Progenitor cell of endocrine pancreas (in vitro differentiated cells): Measurements from ENCODE around the gene RARRES1. TPM values are rescaled to one million over a fixed set of nuclear protein-coding genes. Genes with fewer than 3 reads are reported as not detected.

Experiments used
- DNase-seq: peaks from one replicate; pipeline ENCODE4 v3.0.0; 2021; ENCODE audit warnings: low spot score; ENCODE audit not compliant: unreplicated experiment
- H3K27ac Mint-ChIP-seq: 2 replicates; pipeline ENCODE4 v1.8.0; 2021; ENCODE audit warnings: mild to moderate bottlenecking, moderate library complexity, mixed read lengths
- H3K27me3 Mint-ChIP-seq: 2 replicates; pipeline ENCODE4 v1.8.0; 2021; ENCODE audit warnings: mixed read lengths
- H3K36me3 Mint-ChIP-seq: 2 replicates; pipeline ENCODE4 v1.8.0; 2022; ENCODE audit warnings: mixed read lengths; ENCODE audit not compliant: insufficient read depth
- H3K4me1 Mint-ChIP-seq: 2 replicates; pipeline ENCODE4 v1.8.0; 2021; ENCODE audit warnings: low read depth, mixed read lengths
- H3K4me3 Mint-ChIP-seq: 2 replicates; pipeline ENCODE4 v1.8.0; 2021; ENCODE audit warnings: low read depth, mild to moderate bottlenecking, moderate library complexity, mixed read lengths
- H3K9me3 Mint-ChIP-seq: 2 replicates; pipeline ENCODE4 v1.8.0; 2021; ENCODE audit warnings: low read depth, mixed read lengths
- total RNA-seq: library from RNA; stranded (reverse); gene quantifications from 2 replicates; pipeline ENCODE4 v1.2.1, GENCODE V29; 2021
- TF ChIP-seq, protein P1 (sequence below): fragments of 200-600 bp; sonication (generic); IDR thresholded peaks from one replicate; pipeline ENCODE4 v1.5.0; 2021; ENCODE audit warnings: antibody characterized with exemption, mild to moderate bottlenecking; ENCODE audit not compliant: unreplicated experiment

Gene RARRES1
- total RNA-seq, 1 donor from 2014 or later, result 3.3 TPM

DNA sequence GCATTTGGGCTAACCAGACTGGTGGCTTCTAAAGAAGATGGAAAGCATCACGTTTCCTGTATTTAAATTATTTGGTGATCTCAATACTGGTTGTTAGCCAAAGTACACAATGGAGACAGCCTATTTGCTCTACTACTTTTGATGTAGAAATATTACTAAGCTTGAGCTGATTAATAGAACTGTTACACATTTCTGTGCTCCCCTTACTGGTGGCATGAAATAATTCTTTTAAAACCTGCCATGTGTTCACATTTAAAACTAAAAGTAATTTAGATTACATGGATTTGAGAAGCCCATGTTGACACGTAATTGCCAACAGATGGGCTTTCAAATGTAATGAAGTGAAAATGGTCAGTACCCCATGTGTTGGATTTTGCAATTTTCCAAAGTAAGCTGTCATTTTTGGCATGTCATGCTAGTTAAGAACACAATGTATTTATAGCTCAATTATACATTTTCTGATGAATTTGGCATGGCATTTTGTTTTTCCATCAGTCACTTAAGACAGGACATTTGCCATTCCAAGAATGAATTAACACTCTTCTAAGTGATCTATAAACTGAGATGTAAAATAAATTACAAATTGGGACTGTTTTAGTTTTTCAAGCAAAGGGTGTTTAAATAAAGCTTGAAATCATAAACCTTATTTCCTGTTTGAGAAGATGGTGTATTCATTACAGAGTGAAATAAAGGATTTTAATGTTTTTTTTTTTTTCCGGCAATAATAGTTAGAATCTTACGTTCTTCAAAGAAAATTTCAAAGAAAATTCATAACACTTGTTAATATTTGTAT, 10.8 kb upstream of the RARRES1 start:
- TF ChIP-seq, protein P1, sequence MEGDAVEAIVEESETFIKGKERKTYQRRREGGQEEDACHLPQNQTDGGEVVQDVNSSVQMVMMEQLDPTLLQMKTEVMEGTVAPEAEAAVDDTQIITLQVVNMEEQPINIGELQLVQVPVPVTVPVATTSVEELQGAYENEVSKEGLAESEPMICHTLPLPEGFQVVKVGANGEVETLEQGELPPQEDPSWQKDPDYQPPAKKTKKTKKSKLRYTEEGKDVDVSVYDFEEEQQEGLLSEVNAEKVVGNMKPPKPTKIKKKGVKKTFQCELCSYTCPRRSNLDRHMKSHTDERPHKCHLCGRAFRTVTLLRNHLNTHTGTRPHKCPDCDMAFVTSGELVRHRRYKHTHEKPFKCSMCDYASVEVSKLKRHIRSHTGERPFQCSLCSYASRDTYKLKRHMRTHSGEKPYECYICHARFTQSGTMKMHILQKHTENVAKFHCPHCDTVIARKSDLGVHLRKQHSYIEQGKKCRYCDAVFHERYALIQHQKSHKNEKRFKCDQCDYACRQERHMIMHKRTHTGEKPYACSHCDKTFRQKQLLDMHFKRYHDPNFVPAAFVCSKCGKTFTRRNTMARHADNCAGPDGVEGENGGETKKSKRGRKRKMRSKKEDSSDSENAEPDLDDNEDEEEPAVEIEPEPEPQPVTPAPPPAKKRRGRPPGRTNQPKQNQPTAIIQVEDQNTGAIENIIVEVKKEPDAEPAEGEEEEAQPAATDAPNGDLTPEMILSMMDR, result no peak
- DNase-seq, result no peak
- Mint-ChIP-seq H3K9me3 (no peaks in the 10 kb centered on the region), H3K36me3 (peaks cover 8% of the 10 kb centered on the region), H3K4me1 (no peaks in the 10 kb centered on the region), H3K27ac (no peak overlapping the region), H3K4me3 (no peak overlapping the region), H3K27me3 (no peaks in the 10 kb centered on the region)

DNA sequence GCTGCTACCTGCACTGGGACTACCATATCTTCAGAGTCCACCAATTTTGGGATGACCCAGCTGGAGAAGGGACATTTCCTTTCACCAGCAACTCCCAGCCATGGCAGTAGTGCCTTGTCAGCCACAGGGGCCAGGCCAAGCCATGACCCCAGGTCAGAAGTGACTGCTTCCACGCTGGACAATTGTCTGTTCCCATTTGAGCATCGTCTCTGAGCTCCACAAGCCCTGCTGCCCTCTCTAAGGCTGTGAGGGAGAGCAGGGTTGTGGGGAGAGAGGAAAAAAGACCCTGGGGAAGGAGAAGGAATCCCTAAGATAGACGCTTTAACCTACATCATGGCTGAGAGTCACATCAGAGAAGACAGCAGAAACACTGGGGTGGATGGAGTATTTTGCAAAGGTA, 7.4 kb upstream of the RARRES1 start:
- no peak overlapping the region for H3K4me3 Mint-ChIP-seq
- H3K36me3 Mint-ChIP-seq, result peaks cover 15% of the 10 kb centered on the region

DNA sequence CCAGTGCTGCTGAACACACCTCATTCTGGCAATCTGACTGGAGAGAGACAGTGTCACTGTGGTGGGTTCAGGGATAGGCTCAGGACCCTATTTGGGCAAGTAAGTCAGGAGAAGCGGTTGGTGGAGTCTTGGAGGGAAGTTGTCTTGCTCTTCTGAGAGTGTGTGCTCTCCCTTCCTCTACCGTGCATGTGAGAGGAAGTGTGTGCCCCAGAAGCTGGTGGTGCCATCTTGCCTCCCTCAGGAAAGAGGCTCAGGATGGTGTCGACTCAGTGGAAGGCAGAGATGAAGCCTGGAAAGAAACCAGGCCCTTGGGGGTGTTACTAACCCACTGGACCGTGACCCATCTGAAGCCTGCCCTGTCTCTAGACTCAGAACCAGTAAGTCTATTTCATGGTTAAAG, 6.8 kb upstream of the RARRES1 start:
- peaks cover 14% of the 10 kb centered on the region for H3K36me3 Mint-ChIP-seq
- H3K4me3 Mint-ChIP-seq, result no peak overlapping the region
- H3K27ac Mint-ChIP-seq, result no peak overlapping the region
- no peak for DNase-seq
- H3K27me3 Mint-ChIP-seq, result no peaks in the 10 kb centered on the region
- H3K4me1 Mint-ChIP-seq, result no peaks in the 10 kb centered on the region
- TF ChIP-seq, protein P1, result no peak
- H3K9me3 Mint-ChIP-seq, result peaks cover 7% of the 10 kb centered on the region

More for the DNA sequence above, 7.4 kb upstream of the RARRES1 start:
- TF ChIP-seq, protein P1, result no peak
- H3K9me3 Mint-ChIP-seq, result peaks cover 7% of the 10 kb centered on the region
- no peak for DNase-seq
- H3K4me1 Mint-ChIP-seq, result no peaks in the 10 kb centered on the region
- no peak overlapping the region for H3K27ac Mint-ChIP-seq
- H3K27me3 Mint-ChIP-seq, result no peaks in the 10 kb centered on the region

DNA sequence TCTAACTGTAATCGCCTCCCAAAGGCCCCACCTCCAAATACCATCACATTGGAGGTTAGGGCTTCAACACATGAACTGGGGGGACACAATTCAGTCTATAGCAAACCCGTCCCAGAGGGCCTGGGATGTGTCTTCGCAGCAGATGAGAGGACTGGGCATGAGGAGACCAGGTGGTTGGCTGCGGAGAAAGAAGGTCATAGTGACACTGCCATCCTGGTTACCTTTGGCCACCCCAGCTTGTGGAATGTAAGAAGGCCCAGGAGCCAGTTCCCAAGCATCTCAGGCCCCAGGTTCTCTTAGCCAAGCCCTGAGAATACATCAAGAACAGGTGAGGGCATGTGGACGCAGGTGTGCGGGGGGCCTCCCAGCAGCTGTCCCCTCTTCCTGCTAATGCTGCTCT, 6.4 kb upstream of the RARRES1 start:
- H3K27me3 Mint-ChIP-seq, result no peaks in the 10 kb centered on the region
- no peak overlapping the region for H3K27ac Mint-ChIP-seq
- peaks cover 11% of the 10 kb centered on the region for H3K36me3 Mint-ChIP-seq
- H3K9me3 Mint-ChIP-seq, result peaks cover 7% of the 10 kb centered on the region
- no peaks in the 10 kb centered on the region for H3K4me1 Mint-ChIP-seq
- no peak overlapping the region for H3K4me3 Mint-ChIP-seq
- DNase-seq, result no peak
- TF ChIP-seq, protein P1, result no peak

DNA sequence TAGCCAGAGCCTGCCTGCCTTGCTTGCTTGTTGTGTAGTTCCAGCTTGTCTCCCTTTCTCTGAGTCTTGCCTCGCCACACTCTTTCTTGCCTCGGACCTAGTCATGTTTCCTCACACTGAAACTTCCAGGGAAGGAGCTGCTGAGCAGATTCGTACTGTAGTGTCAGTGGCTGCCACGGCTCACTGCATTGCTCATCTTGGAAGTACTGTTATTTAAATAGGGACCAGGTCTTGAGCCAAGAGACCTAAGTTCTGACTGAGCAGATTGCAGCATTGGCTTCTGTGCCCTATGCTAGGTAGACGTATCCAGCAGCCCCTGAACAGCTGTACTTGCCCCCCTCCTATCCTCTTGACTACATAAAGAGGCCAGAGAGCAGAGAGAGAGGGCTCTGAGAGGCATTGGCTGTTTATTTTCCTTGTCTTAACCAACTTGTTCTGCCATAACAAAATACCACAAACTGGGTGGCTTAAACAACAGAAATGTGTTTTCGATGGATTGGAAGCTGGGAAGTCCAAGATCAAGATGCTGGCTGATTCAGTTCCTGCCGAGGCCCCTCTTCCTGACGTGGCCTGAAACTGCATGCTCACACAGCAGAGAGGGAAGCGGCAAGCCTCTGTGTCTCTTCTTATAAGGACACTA, 5.8 kb upstream of the RARRES1 start:
- Mint-ChIP-seq H3K9me3 (peaks cover 7% of the 10 kb centered on the region), H3K27ac (no peak overlapping the region), H3K4me3 (no peak overlapping the region), H3K4me1 (no peaks in the 10 kb centered on the region), H3K27me3 (no peaks in the 10 kb centered on the region), H3K36me3 (peaks cover 9% of the 10 kb centered on the region)
- TF ChIP-seq, protein P1, result no peak
- no peak for DNase-seq
